Fibroblast of the aortic adventitia (primary cell): ENCODE measurements around the gene GNB5. TPM values are rescaled to one million over a fixed set of nuclear protein-coding genes. Genes with fewer than 3 reads are reported as not detected.

Source experiments
- DNase-seq: peaks from one replicate; pipeline ENCODE4 v3.0.0-alpha.2; 2010; ENCODE audit warnings: low read depth
- H3K4me3 ChIP-seq: 2 replicates; pipeline ENCODE4 v1.5.1; 2011; ENCODE audit warnings: low read depth, mild to moderate bottlenecking, control low read depth, low read length, moderate library complexity
- CTCF ChIP-seq: IDR thresholded peaks from 2 replicates; pipeline ENCODE4 v1.5.1; 2011; ENCODE audit warnings: mild to moderate bottlenecking, low read length, control low read depth, inconsistent platforms; ENCODE audit not compliant: insufficient read depth
- small RNA-seq: library from RNA; depleted of rRNA; stranded (forward); fragments of <200 nt; gene quantifications from one replicate; pipeline ENCODE3, GENCODE V24; 2012
- total RNA-seq: library from RNA; depleted of rRNA; stranded (reverse); fragments of >200 nt; gene quantifications from 2 replicates; pipeline ENCODE4 v1.2.3, GENCODE V29; 2012; ENCODE audit warnings: low replicate concordance

GNB5 gene
- total RNA-seq, 1 donor = 24.0 TPM

GRCh38 chr15:52066842-52067544, 124.2 kb downstream of the GNB5 start:
- no peak for DNase-seq

More at GRCh38 chr15:52066842-52067544, 124.2 kb downstream of the GNB5 start:
- no peak for TF ChIP-seq CTCF
- no peak overlapping the region for H3K4me3 ChIP-seq

Small RNA genes lying within 50 kb of the gene (small RNA-seq; reads per million reads assigned to genes)
- gene RF00019 = not detected

Other genes with a start within 250 kb of the GNB5 start
- 21.3 and 55.7 TPM in 2 replicates for gene LEO1, start 219.6 kb downstream of the GNB5 start, total RNA-seq
- 32.3 and 74.9 TPM in 2 replicates for gene MAPK6, start 172.2 kb downstream of the GNB5 start, total RNA-seq
- gene BCL2L10, start 78.6 kb downstream of the GNB5 start, total RNA-seq = not detected in 2 replicates
- 0.36 TPM in 1 of 2 replicates, not detected in the other for gene MYO5C, start 104.4 kb upstream of the GNB5 start, total RNA-seq